ENCODE results near the gene ABCC1. TPM values are rescaled to one million over a fixed set of nuclear protein-coding genes. Genes with fewer than 3 reads are reported as not detected.

The ABCC1 gene
- total RNA-seq, 1 donor from 2014 or later, result 29.9 TPM

- no peaks in the 10 kb centered on the region for H3K27me3 Mint-ChIP-seq (ENCODE audit: unreplicated experiment)
- H3K36me3 Mint-ChIP-seq (ENCODE audit: unreplicated experiment), result no peaks in the 10 kb centered on the region
- H3K4me3 Mint-ChIP-seq (ENCODE audit: unreplicated experiment), result no peak overlapping the region
- peaks cover 3% of the 10 kb centered on the region for H3K4me1 Mint-ChIP-seq (ENCODE audit: low read depth, unreplicated experiment)
- TF ChIP-seq, protein P1, sequence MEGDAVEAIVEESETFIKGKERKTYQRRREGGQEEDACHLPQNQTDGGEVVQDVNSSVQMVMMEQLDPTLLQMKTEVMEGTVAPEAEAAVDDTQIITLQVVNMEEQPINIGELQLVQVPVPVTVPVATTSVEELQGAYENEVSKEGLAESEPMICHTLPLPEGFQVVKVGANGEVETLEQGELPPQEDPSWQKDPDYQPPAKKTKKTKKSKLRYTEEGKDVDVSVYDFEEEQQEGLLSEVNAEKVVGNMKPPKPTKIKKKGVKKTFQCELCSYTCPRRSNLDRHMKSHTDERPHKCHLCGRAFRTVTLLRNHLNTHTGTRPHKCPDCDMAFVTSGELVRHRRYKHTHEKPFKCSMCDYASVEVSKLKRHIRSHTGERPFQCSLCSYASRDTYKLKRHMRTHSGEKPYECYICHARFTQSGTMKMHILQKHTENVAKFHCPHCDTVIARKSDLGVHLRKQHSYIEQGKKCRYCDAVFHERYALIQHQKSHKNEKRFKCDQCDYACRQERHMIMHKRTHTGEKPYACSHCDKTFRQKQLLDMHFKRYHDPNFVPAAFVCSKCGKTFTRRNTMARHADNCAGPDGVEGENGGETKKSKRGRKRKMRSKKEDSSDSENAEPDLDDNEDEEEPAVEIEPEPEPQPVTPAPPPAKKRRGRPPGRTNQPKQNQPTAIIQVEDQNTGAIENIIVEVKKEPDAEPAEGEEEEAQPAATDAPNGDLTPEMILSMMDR (IDR thresholded peaks at IDR 0.05; ENCODE audit: partially characterized antibody, unreplicated experiment), result no peak
- no peak overlapping the region for H3K27ac Mint-ChIP-seq (ENCODE audit: unreplicated experiment)
- no peaks in the 10 kb centered on the region for H3K9me3 Mint-ChIP-seq (ENCODE audit: unreplicated experiment)
- DNase-seq, result no peak
Observed at GRCh38 chr16:16057102-16057501, 107.7 kb downstream of the ABCC1 start.

DNA sequence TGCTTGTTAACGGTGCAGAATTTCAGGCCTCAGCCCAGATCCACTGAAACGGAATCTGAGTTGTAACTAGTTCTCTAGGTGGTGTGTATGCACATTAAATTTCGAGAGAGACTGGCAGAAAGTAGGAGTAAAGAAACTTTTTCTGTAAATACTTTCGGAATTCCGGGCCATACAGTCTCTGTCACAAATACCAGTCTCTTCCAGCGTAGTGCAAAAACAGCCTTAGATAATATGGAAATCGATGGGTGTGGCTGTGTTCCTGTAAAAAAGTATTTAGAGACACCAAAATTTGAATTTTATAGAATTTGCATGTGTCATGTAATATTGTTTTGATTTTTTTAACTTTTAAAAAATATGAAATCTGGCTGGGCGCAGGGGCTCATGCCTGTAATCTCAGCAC is 109.7 kb downstream of the ABCC1 start:
- Mint-ChIP-seq H3K9me3 (ENCODE audit: unreplicated experiment) (no peaks in the 10 kb centered on the region), H3K4me1 (ENCODE audit: low read depth, unreplicated experiment) (peaks cover 3% of the 10 kb centered on the region), H3K27me3 (ENCODE audit: unreplicated experiment) (no peaks in the 10 kb centered on the region), H3K27ac (ENCODE audit: unreplicated experiment) (no peak overlapping the region), H3K36me3 (ENCODE audit: unreplicated experiment) (no peaks in the 10 kb centered on the region), H3K4me3 (ENCODE audit: unreplicated experiment) (no peak overlapping the region)
- no peak for DNase-seq
- TF ChIP-seq, protein P1 (IDR thresholded peaks at IDR 0.05; ENCODE audit: partially characterized antibody, unreplicated experiment), result no peak

- DNase-seq, result no peak
- TF ChIP-seq, protein P1 (IDR thresholded peaks at IDR 0.05; ENCODE audit: partially characterized antibody, unreplicated experiment), result no peak
- H3K4me1 Mint-ChIP-seq (ENCODE audit: low read depth, unreplicated experiment), result peaks cover 3% of the 10 kb centered on the region
- H3K27ac Mint-ChIP-seq (ENCODE audit: unreplicated experiment), result no peak overlapping the region
- no peak overlapping the region for H3K4me3 Mint-ChIP-seq (ENCODE audit: unreplicated experiment)
- H3K36me3 Mint-ChIP-seq (ENCODE audit: unreplicated experiment), result no peaks in the 10 kb centered on the region
- no peaks in the 10 kb centered on the region for H3K27me3 Mint-ChIP-seq (ENCODE audit: unreplicated experiment)
- no peaks in the 10 kb centered on the region for H3K9me3 Mint-ChIP-seq (ENCODE audit: unreplicated experiment)
Observed at GRCh38 chr16:16059895-16060590, 110.6 kb downstream of the ABCC1 start.

- no peak for DNase-seq
- Mint-ChIP-seq H3K9me3 (ENCODE audit: unreplicated experiment) (no peaks in the 10 kb centered on the region), H3K36me3 (ENCODE audit: unreplicated experiment) (no peaks in the 10 kb centered on the region), H3K27me3 (ENCODE audit: unreplicated experiment) (no peaks in the 10 kb centered on the region), H3K4me3 (ENCODE audit: unreplicated experiment) (no peak overlapping the region), H3K27ac (ENCODE audit: unreplicated experiment) (no peak overlapping the region), H3K4me1 (ENCODE audit: low read depth, unreplicated experiment) (peaks cover 4% of the 10 kb centered on the region)
- TF ChIP-seq, protein P1 (IDR thresholded peaks at IDR 0.05; ENCODE audit: partially characterized antibody, unreplicated experiment), result no peak
Observed at GRCh38 chr16:16062023-16062937, 112.9 kb downstream of the ABCC1 start.

GRCh38 chr16:16063683-16064082 is 114.3 kb downstream of the ABCC1 start:
- Mint-ChIP-seq H3K4me3 (ENCODE audit: unreplicated experiment) (no peak overlapping the region), H3K27ac (ENCODE audit: unreplicated experiment) (no peak overlapping the region)
- TF ChIP-seq, protein P1 (IDR thresholded peaks at IDR 0.05; ENCODE audit: partially characterized antibody, unreplicated experiment), result no peak

More at GRCh38 chr16:16063683-16064082, 114.3 kb downstream of the ABCC1 start:
- H3K27me3 Mint-ChIP-seq (ENCODE audit: unreplicated experiment), result no peaks in the 10 kb centered on the region
- H3K9me3 Mint-ChIP-seq (ENCODE audit: unreplicated experiment), result peaks cover 2% of the 10 kb centered on the region
- no peaks in the 10 kb centered on the region for H3K36me3 Mint-ChIP-seq (ENCODE audit: unreplicated experiment)
- H3K4me1 Mint-ChIP-seq (ENCODE audit: low read depth, unreplicated experiment), result peaks cover 9% of the 10 kb centered on the region
- no peak for DNase-seq
